Kidney (tissue), 14 donors: ENCODE data around the gene TMEM154. TPM values are rescaled to one million over a fixed set of nuclear protein-coding genes. Genes with fewer than 3 reads are reported as not detected.

Experiments
- DNase-seq, 5 donors: peaks; one replicate each; pipeline ENCODE4 v3.0.0-alpha.2; 2013 to 2020
- FAIRE-seq: peaks from 2 replicates; lab custom pipeline; 2012; peaks lifted over from hg19 to GRCh38; lab: Jason Lieb, UNC
- H3K27ac ChIP-seq, 2 donors: one replicate each; pipeline ENCODE4 v1.7.0; 2013; ENCODE audit warnings: low read depth in 2 of 2, low read length in 2 of 2, inconsistent platforms in 1 of 2
- H3K27me3 ChIP-seq: one replicate; pipeline ENCODE4 v1.7.1; 2013; ENCODE audit warnings: low read length, inconsistent platforms; ENCODE audit not compliant: control insufficient read depth, insufficient read depth
- H3K36me3 ChIP-seq, 3 donors: one replicate each; pipeline versions ENCODE4 v1.7.0 to v1.7.1; 2013; ENCODE audit warnings: low read length in 3 of 3, control low read depth in 1 of 3, inconsistent platforms in 1 of 3; ENCODE audit not compliant: insufficient read depth in 3 of 3, control insufficient read depth in 2 of 3
- H3K4me1 ChIP-seq, 3 donors: one replicate each; pipeline versions ENCODE4 v1.7.0 to v1.7.1; 2013; ENCODE audit warnings: low read length in 3 of 3, inconsistent platforms in 1 of 3, low read depth in 1 of 3; ENCODE audit not compliant: control insufficient read depth in 2 of 3, insufficient read depth in 2 of 3
- H3K4me3 ChIP-seq, 3 donors: one replicate each; pipeline versions ENCODE4 v1.7.0 to v1.8.1; 2013; ENCODE audit warnings: low read length in 3 of 3, control low read depth in 1 of 3, inconsistent platforms in 1 of 3
- H3K9ac ChIP-seq, 3 donors: one replicate each; pipeline versions ENCODE4 v1.7.0 to v1.7.1; 2013; ENCODE audit warnings: low read length in 3 of 3, control low read depth in 1 of 3, inconsistent platforms in 1 of 3
- H3K9me3 ChIP-seq, 3 donors: one replicate each; pipeline versions ENCODE4 v1.7.0 to v1.7.1; 2013; ENCODE audit warnings: low read length in 3 of 3, control low read depth in 1 of 3, inconsistent platforms in 1 of 3; ENCODE audit not compliant: control insufficient read depth in 2 of 3, insufficient read depth in 1 of 3
- CTCF ChIP-seq: IDR thresholded peaks from 3 replicates; pipeline ENCODE4 v1.5.1; 2012; ENCODE audit warnings: mild to moderate bottlenecking, moderate library complexity, borderline replicate concordance; ENCODE audit not compliant: insufficient read depth; ENCODE audit errors: extremely low read depth
- intact Hi-C: fragments of 100-400 bp; cut with DNase I; formaldehyde crosslinking; loops from one replicate; pipeline ENCODE4 v1.11.1; 2022
- polyA plus RNA-seq: library from polyadenylated mRNA; stranded (reverse); fragments of 350-450 nt; fragmentation: Illumina TruSeq; extraction: RNeasy Lipid Tissue Mini Kit (QIAGEN cat#74804); gene quantifications from one replicate; pipeline ENCODE4 v1.2.3, GENCODE V29; 2014; ENCODE audit warnings: low read depth, low replicate concordance; ENCODE audit not compliant: insufficient read depth
- total RNA-seq: library from RNA; stranded (reverse); fragmentation: NEBNext Ultra II Directional; extraction: Animal tissue kit (Norgen Biotek cat#: 25700); gene quantifications from one replicate; pipeline ENCODE4 v1.2.1, GENCODE V29; 2021
- donor health status: control.
- donor health status: control.
- donor health status: control.
- donor health status: control.
- donor health status: control.
- donor health status: DM: yes; HTN: yes; CAD: no.
- donor health status: Normal renal cell carcinoma (clear cell type).

TMEM154 gene
- total and polyA plus RNA-seq, 2 donors from 2014 or later = 0.09 to 11.0 TPM

DNA sequence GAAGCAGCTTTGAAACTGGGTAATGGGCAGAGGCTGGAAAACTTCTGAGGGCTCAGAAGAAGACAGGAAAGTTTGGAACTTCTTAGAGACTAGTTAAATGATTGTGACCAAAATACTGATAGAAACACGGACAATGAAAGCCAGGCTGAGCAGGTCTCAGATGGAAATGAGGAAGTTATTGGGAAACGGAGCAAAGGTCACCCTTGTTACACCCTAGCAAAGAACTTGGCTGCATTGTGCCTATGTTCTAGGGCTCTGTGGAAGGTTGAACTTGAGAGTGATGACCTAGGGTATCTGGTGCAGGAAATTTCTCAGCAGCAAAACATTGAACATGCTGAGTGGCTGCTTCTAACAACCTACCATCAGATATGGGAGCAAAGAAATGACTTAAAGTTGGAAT, 93.1 kb downstream of the TMEM154 start:
- no peak overlapping the region for H3K4me3 ChIP-seq
- FAIRE-seq (no peak), DNase-seq (no peak)
- no peaks in the 10 kb centered on the region for H3K36me3 ChIP-seq
- no peak for TF ChIP-seq CTCF
- no peak overlapping the region for H3K27ac ChIP-seq
- peaks cover 0 to 3% (median 0%) of the 10 kb centered on the region in 3 donors for H3K4me1 ChIP-seq
- no peaks in the 10 kb centered on the region for H3K9me3 ChIP-seq
- intact Hi-C loops = no loop called here
- no peak overlapping the region for H3K9ac ChIP-seq
- H3K27me3 ChIP-seq = no peaks in the 10 kb centered on the region

GRCh38 chr4:152585023-152585441, 94.8 kb downstream of the TMEM154 start:
- Histone ChIP-seq H3K9me3 (no peaks in the 10 kb centered on the region), H3K4me1 (no peaks in the 10 kb centered on the region), H3K36me3 (no peaks in the 10 kb centered on the region), H3K27me3 (no peaks in the 10 kb centered on the region), H3K9ac (no peak overlapping the region), H3K27ac (no peak overlapping the region), H3K4me3 (no peak overlapping the region)
- intact Hi-C loops = no loop called here
- TF ChIP-seq CTCF = no peak
- DNase-seq = no peak
- no peak for FAIRE-seq

- TF ChIP-seq CTCF = no peak
- intact Hi-C loops = no loop called here
- no peak overlapping the region for H3K4me3 ChIP-seq
- no peak overlapping the region for H3K9ac ChIP-seq
- no peaks in the 10 kb centered on the region for H3K27me3 ChIP-seq
- no peaks in the 10 kb centered on the region for H3K36me3 ChIP-seq
- DNase-seq (no peak), FAIRE-seq (no peak)
- H3K27ac ChIP-seq = no peak overlapping the region
- no peaks in the 10 kb centered on the region for H3K9me3 ChIP-seq
- no peaks in the 10 kb centered on the region for H3K4me1 ChIP-seq
These were observed 98.1 kb downstream of the TMEM154 start for GRCh38 chr4:152581536-152582160.

GRCh38 chr4:152579916-152580315, 99.9 kb downstream of the TMEM154 start:
- no peak for TF ChIP-seq CTCF
- no peak for DNase-seq
- H3K9ac ChIP-seq = no peak overlapping the region
- intact Hi-C loops = no loop called here
- no peaks in the 10 kb centered on the region for H3K9me3 ChIP-seq
- no peaks in the 10 kb centered on the region for H3K27me3 ChIP-seq
- H3K36me3 ChIP-seq = no peaks in the 10 kb centered on the region
- H3K27ac ChIP-seq = no peak overlapping the region
- no peaks in the 10 kb centered on the region for H3K4me1 ChIP-seq
- FAIRE-seq = no peak
- H3K4me3 ChIP-seq = no peak overlapping the region
